ENCODE data around the gene FKBP6.

DNA sequence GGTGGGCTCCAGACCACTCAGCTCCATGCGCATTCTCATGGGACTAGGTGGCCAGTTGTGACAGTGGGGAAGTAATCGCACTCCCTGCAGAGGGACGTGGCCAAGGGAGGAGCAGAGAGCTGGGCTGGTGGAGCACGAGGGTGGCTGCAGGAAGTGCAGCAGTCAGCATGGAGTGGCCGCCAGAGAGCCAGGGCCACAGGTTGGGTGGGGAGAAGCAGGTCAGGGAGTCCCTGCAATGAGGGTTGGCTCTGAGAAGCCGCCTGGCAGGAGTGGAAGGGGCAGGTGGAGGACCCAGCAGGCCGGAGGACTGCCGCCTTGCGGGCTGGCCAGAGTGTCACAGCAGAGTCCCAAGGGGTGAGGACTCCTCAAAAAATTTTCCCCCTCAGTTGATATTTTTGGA, 26.2 kb downstream of the FKBP6 start:
- TF ChIP-seq, protein P1, sequence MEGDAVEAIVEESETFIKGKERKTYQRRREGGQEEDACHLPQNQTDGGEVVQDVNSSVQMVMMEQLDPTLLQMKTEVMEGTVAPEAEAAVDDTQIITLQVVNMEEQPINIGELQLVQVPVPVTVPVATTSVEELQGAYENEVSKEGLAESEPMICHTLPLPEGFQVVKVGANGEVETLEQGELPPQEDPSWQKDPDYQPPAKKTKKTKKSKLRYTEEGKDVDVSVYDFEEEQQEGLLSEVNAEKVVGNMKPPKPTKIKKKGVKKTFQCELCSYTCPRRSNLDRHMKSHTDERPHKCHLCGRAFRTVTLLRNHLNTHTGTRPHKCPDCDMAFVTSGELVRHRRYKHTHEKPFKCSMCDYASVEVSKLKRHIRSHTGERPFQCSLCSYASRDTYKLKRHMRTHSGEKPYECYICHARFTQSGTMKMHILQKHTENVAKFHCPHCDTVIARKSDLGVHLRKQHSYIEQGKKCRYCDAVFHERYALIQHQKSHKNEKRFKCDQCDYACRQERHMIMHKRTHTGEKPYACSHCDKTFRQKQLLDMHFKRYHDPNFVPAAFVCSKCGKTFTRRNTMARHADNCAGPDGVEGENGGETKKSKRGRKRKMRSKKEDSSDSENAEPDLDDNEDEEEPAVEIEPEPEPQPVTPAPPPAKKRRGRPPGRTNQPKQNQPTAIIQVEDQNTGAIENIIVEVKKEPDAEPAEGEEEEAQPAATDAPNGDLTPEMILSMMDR (IDR thresholded peaks at IDR 0.05): no peak
- no peak for TF ChIP-seq POLR2A (IDR thresholded peaks at IDR 0.05)

Data from right lobe of liver (tissue), 4 donors.